HG02943 (cell line): ENCODE results near the gene RASAL3.

Experiments
- ATAC-seq: cut with Tn5 transposase; IDR thresholded peaks from one replicate; pipeline ENCODE4 v1.9.1; 2021; ENCODE audit warnings: mild to moderate bottlenecking, low read depth, moderate library complexity; ENCODE audit not compliant: unreplicated experiment

RASAL3 gene

GRCh38 chr19:15436826-15437110, 27.6 kb downstream of the RASAL3 start:
- ATAC-seq: no peak

DNA sequence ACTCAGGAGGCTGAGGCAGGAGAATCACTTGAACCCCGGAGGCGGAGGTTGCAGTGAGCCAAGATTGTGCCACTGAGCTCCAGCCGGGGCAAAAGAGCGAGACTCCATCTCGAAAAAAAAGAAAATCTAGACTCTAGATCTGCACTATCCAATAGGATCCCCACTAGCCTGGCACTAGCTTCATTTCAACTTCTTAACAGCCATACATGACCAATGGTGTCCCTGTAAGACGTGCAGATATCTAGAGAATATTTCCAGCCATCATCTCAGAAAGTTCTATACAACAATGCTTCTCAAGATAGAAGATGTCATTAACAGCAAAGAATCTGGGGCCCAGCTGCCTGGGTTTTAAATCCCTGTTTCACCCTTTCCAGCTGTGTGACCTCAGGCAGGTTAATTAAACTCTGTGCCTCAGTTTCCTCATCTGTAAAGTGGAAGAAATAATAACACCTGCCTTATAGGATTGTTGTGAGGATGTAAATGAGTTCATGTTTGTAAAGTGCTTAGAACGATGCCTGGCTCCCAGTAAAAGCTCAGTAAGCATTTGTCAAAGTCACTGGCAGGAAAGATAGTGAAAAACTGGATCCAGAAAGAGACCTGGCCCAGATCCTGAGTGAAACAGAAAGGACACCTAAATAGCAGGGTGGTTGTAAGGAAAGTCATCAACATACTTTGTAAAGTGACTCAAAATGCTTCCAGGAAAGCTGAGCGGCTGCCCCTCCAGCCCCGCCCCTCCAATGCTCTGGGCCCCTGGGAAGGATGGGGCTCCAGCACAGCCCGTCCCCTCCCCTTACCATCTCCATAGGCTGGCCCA, 28.1 kb downstream of the RASAL3 start:
- no peak for ATAC-seq

GRCh38 chr19:15433519-15434069, 30.8 kb downstream of the RASAL3 start:
- ATAC-seq: no peak

GRCh38 chr19:15432629-15433518, 31.5 kb downstream of the RASAL3 start:
- no peak for ATAC-seq

- no peak for ATAC-seq
These were observed 32.3 kb downstream of the RASAL3 start for GRCh38 chr19:15432018-15432494.

- no peak for ATAC-seq
These were observed 32.8 kb downstream of the RASAL3 start for GRCh38 chr19:15431396-15432017.

DNA sequence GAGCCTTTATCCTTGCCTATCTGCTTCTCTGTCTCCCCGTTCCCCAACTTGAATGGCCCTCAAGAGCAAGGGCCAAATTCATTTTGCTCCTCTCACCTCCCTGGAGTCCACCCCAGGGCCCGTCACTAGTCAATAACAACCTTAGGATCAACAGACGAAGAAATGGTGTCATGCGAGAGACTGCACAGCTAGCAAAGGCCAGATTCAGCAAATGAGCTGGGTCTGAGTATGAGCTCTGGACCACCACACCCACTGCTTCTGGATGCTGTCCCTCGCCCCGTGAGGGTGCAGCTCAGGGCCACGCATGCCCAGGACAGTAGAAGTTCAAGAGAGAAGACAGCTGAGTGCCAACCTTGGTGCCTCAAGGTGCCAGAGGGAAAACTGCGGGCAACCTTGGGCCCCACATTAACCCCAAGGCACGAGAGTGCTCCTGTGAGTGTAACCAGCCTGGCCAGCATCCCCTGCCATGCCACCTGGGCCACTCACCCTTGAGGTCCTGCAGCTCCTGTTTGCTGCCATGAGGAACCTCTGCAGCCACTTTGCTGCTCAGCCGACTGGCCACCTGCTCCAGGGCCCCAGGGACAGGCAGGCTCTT, 33.7 kb downstream of the RASAL3 start:
- no peak for ATAC-seq

DNA sequence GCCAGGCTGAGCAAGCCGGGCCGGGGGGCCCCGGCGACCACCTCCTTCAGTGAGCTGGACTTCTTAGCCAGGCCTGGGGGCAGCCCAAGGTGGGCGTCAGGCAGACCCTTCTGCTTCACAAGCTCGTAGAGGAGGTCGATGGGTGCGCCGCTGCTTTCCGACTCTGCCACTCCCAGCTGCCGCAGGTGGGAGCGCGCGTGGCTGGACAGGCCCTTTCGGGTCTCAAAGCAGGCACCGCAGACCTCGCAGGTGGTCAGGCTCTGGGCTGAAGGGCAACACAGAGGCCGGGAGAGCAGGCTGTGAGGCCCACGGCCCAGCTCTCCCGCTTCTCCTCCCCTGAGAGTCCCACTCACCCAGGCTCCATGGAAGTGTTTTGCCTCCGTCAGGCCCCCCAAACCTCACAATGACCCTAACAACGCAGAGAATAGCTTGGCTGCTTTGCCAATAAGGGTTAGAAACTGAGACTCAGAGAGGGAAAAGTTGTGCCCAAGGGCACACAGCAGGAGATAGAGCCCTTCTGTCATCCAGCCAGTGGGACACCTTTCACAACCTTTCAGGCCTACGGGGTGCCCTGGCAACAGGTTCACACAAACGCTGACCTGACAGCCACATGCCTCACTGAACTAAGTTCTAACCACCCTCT, 34.4 kb downstream of the RASAL3 start:
- ATAC-seq: no peak

GRCh38 chr19:15428956-15429824, 35.2 kb downstream of the RASAL3 start:
- no peak for ATAC-seq

GRCh38 chr19:15427991-15428471, 36.3 kb downstream of the RASAL3 start:
- ATAC-seq: no peak

- no peak for ATAC-seq
These were observed 37.0 kb downstream of the RASAL3 start for GRCh38 chr19:15427350-15427700.

- ATAC-seq: no peak
These were observed 37.6 kb downstream of the RASAL3 start for GRCh38 chr19:15426485-15427349.

DNA sequence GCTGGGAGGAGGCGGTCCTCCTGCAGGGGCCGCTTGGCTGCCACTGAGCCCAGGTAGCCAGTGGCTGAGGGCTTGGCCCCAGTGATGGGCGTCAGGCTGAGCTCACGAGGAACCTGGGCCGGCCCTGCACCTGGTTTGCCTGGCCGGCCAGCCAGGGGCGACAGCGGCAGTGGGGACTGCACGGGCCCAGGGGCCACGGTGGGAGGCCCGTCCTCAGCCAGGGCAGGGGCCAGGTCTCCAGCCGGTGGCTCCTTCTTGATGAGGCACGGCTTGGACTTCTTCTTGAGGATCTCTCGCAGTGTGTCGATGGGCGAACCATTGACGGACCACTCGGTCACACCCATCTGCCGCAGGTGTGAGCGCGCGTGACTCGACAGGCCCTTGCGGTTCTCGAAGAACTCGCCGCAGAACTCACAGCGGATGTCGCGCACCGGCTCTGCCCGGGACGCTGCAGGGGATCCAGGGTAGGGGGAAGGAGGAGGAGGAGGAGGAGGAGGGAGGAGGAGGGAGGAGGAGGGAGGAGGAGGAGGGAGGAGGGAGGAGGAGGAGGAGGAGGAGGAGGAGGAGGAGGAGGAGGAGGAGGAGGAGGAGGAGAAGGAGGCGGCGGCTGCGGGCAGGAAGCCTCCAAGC, 38.9 kb downstream of the RASAL3 start:
- ATAC-seq: no peak

DNA sequence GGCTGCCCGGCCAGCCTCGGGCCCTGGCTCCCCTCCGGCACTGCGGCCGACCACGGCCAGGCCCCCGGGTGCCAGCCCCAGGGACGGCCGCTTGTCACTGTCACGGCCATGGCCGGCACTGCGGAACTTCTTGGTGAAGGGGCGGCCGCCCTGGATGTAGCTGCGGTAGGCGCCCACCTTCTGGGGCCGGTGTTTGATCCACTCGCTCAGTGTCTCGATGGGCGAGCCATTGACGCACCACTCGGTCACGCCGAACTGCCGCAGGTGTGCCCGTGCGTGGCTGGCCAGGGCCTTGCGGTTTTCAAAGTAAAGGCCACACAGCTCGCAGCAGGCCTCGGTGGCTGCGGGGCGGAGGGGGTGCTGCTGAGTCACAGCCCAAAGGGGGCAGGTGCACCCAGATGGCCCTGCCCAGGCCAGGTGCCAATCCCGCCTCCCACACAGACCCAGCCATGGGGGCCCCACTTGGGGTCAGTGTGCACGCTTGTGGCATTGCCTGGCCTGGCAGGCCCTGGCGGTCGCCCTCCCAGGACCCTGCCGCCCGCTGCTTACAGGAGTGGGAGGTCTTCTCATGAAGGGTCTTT, 39.6 kb downstream of the RASAL3 start:
- ATAC-seq: no peak

- no peak for ATAC-seq
These were observed 40.2 kb downstream of the RASAL3 start for GRCh38 chr19:15424121-15424520.

- no peak for ATAC-seq
These were observed 41.2 kb downstream of the RASAL3 start for GRCh38 chr19:15423130-15423529.
